HT1080 (cell line): Measurements from ENCODE around the gene ZNF345. TPM values are rescaled to one million over a fixed set of nuclear protein-coding genes. Genes with fewer than 3 reads are reported as not detected.

ENCODE experiments used
- DNase-seq: peaks from one replicate; pipeline ENCODE4 v3.0.0-alpha.2; 2015; ENCODE audit warnings: low read depth
- small RNA-seq: library from RNA; depleted of rRNA; stranded (forward); fragments of <200 nt; gene quantifications from one replicate; pipeline ENCODE3, GENCODE V24; 2014
- total RNA-seq: library from RNA; depleted of rRNA; stranded (reverse); fragments of >200 nt; shearing (Covaris generic); gene quantifications from 2 replicates; pipeline ENCODE4 v1.2.3, GENCODE V29; 2014; rRNA removed

Gene ZNF345
- total RNA-seq, 1 experiment from 2014 or later, result 1.4 TPM

DNA sequence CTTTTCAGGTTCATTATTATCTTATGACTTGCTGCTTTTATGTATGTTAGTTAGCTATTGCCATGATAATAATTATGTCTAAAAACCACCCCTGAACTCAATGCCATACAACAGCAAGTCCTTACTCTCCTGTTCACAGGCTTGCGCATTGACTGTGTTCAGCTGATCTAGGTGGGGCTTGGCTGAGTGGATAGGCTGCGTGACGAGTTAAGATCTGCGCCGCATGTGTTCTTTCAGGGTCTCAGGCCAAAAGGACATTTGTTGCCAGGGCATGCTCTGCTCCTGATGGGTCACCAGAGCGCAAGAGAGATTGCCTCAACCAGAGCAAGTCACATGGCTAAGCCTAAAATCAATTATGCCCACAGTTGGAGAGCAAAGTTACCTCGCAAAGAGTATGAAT lies 66.3 kb downstream of the ZNF345 start:
- peak; percentile 2 for DNase-seq

GRCh38 chr19:36918090-36918489 lies 67.4 kb downstream of the ZNF345 start:
- no peak for DNase-seq

Small RNAs within 50 kb of the gene (small RNA-seq; reads per million reads assigned to genes)
- gene RF00019, result not detected

Other genes starting within 250 kb of the ZNF345 start
- 0.03 TPM in 1 of 2 replicates, not detected in the other for gene ZNF382, start 245.6 kb upstream of the ZNF345 start, total RNA-seq
- gene ZNF461, start 184.0 kb upstream of the ZNF345 start, total RNA-seq, result 3.5 and 4.5 TPM in 2 replicates
- 1.5 and 1.8 TPM in 2 replicates for gene ZNF567, start 163.3 kb upstream of the ZNF345 start, total RNA-seq
- gene ZNF850, start 78.1 kb upstream of the ZNF345 start, total RNA-seq, result 5.3 and 7.0 TPM in 2 replicates
- 0.59 and 1.1 TPM in 2 replicates for gene ZNF790, start 12.5 kb upstream of the ZNF345 start, total RNA-seq
- 2.7 and 4.1 TPM in 2 replicates for gene ZNF829, start 65.4 kb downstream of the ZNF345 start, total RNA-seq
- 11.3 and 13.9 TPM in 2 replicates for gene ZNF568, start 65.5 kb downstream of the ZNF345 start, total RNA-seq
- gene ZNF420, start 227.6 kb downstream of the ZNF345 start, total RNA-seq, result 5.4 and 13.1 TPM in 2 replicates